Caco-2 (cell line): ENCODE results near the gene NDUFB8. TPM values are rescaled to one million over a fixed set of nuclear protein-coding genes. Genes with fewer than 3 reads are reported as not detected.

Source experiments
- BruUV-seq: library from RNA; stranded (reverse); fragments of 400-500 nt; replicated peaks from 2 replicates; lab custom pipeline; 2021; lab: Mats Ljungman, UMichigan
- CTCF ChIA-PET: fragments of 300-600 bp; sonication (Branson Sonifier 250); formaldehyde crosslinking; loops from one replicate; lab custom pipeline; 2022; ENCODE audit warnings: antibody characterized with exemption; lab: Charles Lee
- POLR2A ChIA-PET: fragments of 300-600 bp; sonication (Branson Sonifier 250); formaldehyde crosslinking; loops from one replicate; lab custom pipeline; 2022; ENCODE audit warnings: antibody characterized with exemption; lab: Charles Lee
- DNase-seq, 2 experiments: peaks; one replicate each; pipeline versions ENCODE4 v3.0.0 to v3.0.0-alpha.2; 2020 to 2022
- H3K27me3 ChIP-seq: replicated peaks from 2 replicates; pipeline ENCODE4 v1.6.0; 2011; ENCODE audit warnings: low read length; ENCODE audit not compliant: control insufficient read depth, insufficient read depth
- H3K36me3 ChIP-seq: 2 replicates; pipeline ENCODE4 v1.5.1; 2011; ENCODE audit warnings: low read length; ENCODE audit not compliant: control insufficient read depth, insufficient read depth
- H3K4me1 ChIP-seq: fragments of 250-450 bp; sonication (Bioruptor Pico); 2 replicates; pipeline ENCODE4 v1.5.1; 2020; ENCODE audit warnings: mild to moderate bottlenecking
- H3K4me3 ChIP-seq: 2 replicates; pipeline ENCODE4 v1.5.1; 2011; ENCODE audit warnings: low read depth, mild to moderate bottlenecking, control low read depth, low read length
- H3K9me3 ChIP-seq: fragments of 250-450 bp; sonication (Bioruptor Pico); 2 replicates; pipeline ENCODE4 v1.5.1; 2020; ENCODE audit warnings: mild to moderate bottlenecking, moderate library complexity
- H3K27ac Mint-ChIP-seq: one replicate; pipeline ENCODE4 v1.8.0; 2022; ENCODE audit warnings: mixed read lengths; ENCODE audit not compliant: unreplicated experiment
- H3K27me3 Mint-ChIP-seq: one replicate; pipeline ENCODE4 v1.8.0; 2022; ENCODE audit warnings: mixed read lengths; ENCODE audit not compliant: insufficient read depth, unreplicated experiment
- H3K36me3 Mint-ChIP-seq: one replicate; pipeline ENCODE4 v1.8.0; 2022; ENCODE audit warnings: mild to moderate bottlenecking, mixed read lengths; ENCODE audit not compliant: insufficient read depth, unreplicated experiment
- H3K4me1 Mint-ChIP-seq: one replicate; pipeline ENCODE4 v1.8.0; 2022; ENCODE audit warnings: low read depth, mixed read lengths; ENCODE audit not compliant: unreplicated experiment
- H3K4me3 Mint-ChIP-seq: one replicate; pipeline ENCODE4 v1.8.0; 2022; ENCODE audit warnings: mild to moderate bottlenecking, moderate library complexity, mixed read lengths; ENCODE audit not compliant: unreplicated experiment
- H3K9me3 Mint-ChIP-seq: one replicate; pipeline ENCODE4 v1.8.0; 2022; ENCODE audit warnings: mixed read lengths; ENCODE audit not compliant: unreplicated experiment
- CTCF ChIP-seq, 2 experiments: fragments of 200-600 bp in 1 of 2; IDR thresholded peaks; 1 replicate in 1 of 2; 2 replicates in 1 of 2; pipeline versions ENCODE4 v1.5.1 to v1.8.0; 2011 to 2022; ENCODE audit warnings: antibody characterized with exemption in 1 of 2, control low read depth in 1 of 2, inconsistent platforms in 1 of 2, low read depth in 1 of 2, low read length in 1 of 2, mild to moderate bottlenecking in 1 of 2, moderate library complexity in 1 of 2; ENCODE audit not compliant: insufficient read depth in 1 of 2, severe bottlenecking in 1 of 2, unreplicated experiment in 1 of 2
- intact Hi-C: fragments of 100-400 bp; cut with micrococcal nuclease; formaldehyde crosslinking; loops from one replicate; pipeline ENCODE4 v1.10.0; 2022; ENCODE audit not compliant: unreplicated experiment
- total RNA-seq: library from RNA; stranded (reverse); gene quantifications from 2 replicates; pipeline ENCODE4 v1.2.3, GENCODE V29; 2022

Gene NDUFB8
- total RNA-seq, 1 experiment from 2014 or later: 249 TPM

DNA sequence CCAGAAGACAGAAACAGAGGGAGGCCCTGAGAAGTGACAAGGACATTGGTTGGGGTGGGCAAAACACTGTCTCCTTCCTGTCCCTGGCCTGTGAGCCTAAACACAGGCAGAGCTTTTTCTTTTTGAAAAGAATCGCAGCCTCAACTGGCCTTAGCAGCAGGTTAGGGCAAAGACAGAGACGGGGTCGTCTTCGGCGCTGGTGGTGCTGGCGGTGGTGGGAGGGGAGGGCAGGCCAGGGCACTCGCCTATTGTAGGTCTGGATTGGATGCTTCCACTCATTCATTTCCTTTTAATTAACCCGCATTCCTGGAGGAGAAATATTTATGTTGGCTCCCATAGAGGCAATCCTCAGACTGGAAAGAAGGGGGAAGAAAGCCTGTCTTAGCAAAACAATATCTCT is 44.3 kb downstream of the NDUFB8 start:
- Histone ChIP-seq H3K36me3 (no peaks in the 10 kb centered on the region), H3K27me3 (no peaks in the 10 kb centered on the region; the same call in 1 of the 2 replicates), H3K9me3 (no peaks in the 10 kb centered on the region), H3K4me1 (no peaks in the 10 kb centered on the region), H3K4me3 (no peak overlapping the region)
- no peaks in the 10 kb centered on the region for H3K9me3 Mint-ChIP-seq
- BruUV-seq: no TSS peak
- no peak overlapping the region for H3K4me3 Mint-ChIP-seq
- no peak for DNase-seq
- TF ChIP-seq CTCF (IDR thresholded peaks at IDR 0.05; ENCODE audit: insufficient read depth in 1 of 2, low read depth in 1 of 2, low read length in 1 of 2, severe bottlenecking in 1 of 2, unreplicated experiment in 1 of 2): no peak
- no peak overlapping the region for H3K27ac Mint-ChIP-seq
- POLR2A ChIA-PET: no interaction called here
- peaks cover 13% of the 10 kb centered on the region for H3K4me1 Mint-ChIP-seq
- intact Hi-C loops: no loop called here
- CTCF ChIA-PET: interaction anchor here (1.0 kb wide), 1 partner anchor 33 kb away, joined by 3 read pairs; no protein-coding TSS in a partner anchor
- peaks cover 4% of the 10 kb centered on the region for H3K27me3 Mint-ChIP-seq
- peaks cover 7% of the 10 kb centered on the region for H3K36me3 Mint-ChIP-seq

- TF ChIP-seq CTCF (IDR thresholded peaks at IDR 0.05; ENCODE audit: insufficient read depth in 1 of 2, low read depth in 1 of 2, low read length in 1 of 2, severe bottlenecking in 1 of 2, unreplicated experiment in 1 of 2): no peak
- DNase-seq: no peak
- Mint-ChIP-seq H3K9me3 (no peaks in the 10 kb centered on the region), H3K27me3 (peaks cover 13% of the 10 kb centered on the region), H3K27ac (no peak overlapping the region), H3K4me1 (peaks cover 13% of the 10 kb centered on the region), H3K36me3 (peaks cover 7% of the 10 kb centered on the region), H3K4me3 (peak overlapping the region; percentile 74)
- H3K4me1 ChIP-seq: no peaks in the 10 kb centered on the region
- H3K4me3 ChIP-seq: no peak overlapping the region
- no TSS peak for BruUV-seq
- H3K27me3 ChIP-seq: no peaks in the 10 kb centered on the region; the same call in 1 of the 2 replicates
- CTCF ChIA-PET: no interaction called here
- no peaks in the 10 kb centered on the region for H3K36me3 ChIP-seq
- no peaks in the 10 kb centered on the region for H3K9me3 ChIP-seq
- intact Hi-C loops: no loop called here
- POLR2A ChIA-PET: no interaction called here
Measured at GRCh38 chr10:100483876-100484666, 45.6 kb downstream of the NDUFB8 start.

GRCh38 chr10:100482834-100483185 is 46.9 kb downstream of the NDUFB8 start:
- Mint-ChIP-seq H3K4me3 (peak overlapping the region; percentile 74), H3K27me3 (peaks cover 18% of the 10 kb centered on the region), H3K36me3 (peaks cover 7% of the 10 kb centered on the region), H3K27ac (no peak overlapping the region), H3K9me3 (no peaks in the 10 kb centered on the region), H3K4me1 (peaks cover 13% of the 10 kb centered on the region)
- ChIA-PET POLR2A (no interaction called here), CTCF (interaction anchor here (0.9 to 2.9 kb wide), 15 partner anchors 9 to 396 kb away, joined by 3 to 49 read pairs (median 6); partner anchors contain the start of gene HIF1AN)
- BruUV-seq: no TSS peak
- TF ChIP-seq CTCF (IDR thresholded peaks at IDR 0.05; ENCODE audit: insufficient read depth in 1 of 2, low read depth in 1 of 2, low read length in 1 of 2, severe bottlenecking in 1 of 2, unreplicated experiment in 1 of 2): peak in 1 of 2 experiments; percentile 10
- intact Hi-C loops: loop anchor here (1.0 kb wide), 3 partner anchors 21 to 49 kb away; no protein-coding TSS in a partner anchor
- Histone ChIP-seq H3K4me3 (peak overlapping the region; percentile 44), H3K4me1 (no peaks in the 10 kb centered on the region), H3K27me3 (no peaks in the 10 kb centered on the region; the same call in 1 of the 2 replicates), H3K9me3 (no peaks in the 10 kb centered on the region), H3K36me3 (no peaks in the 10 kb centered on the region)
- DNase-seq: no peak
